Measurements from ENCODE around the gene ADAM12. TPM values are rescaled to one million over a fixed set of nuclear protein-coding genes. Genes with fewer than 3 reads are reported as not detected.

ADAM12 gene
- total RNA-seq, 1 donor from 2014 or later = 8.0 TPM

DNA sequence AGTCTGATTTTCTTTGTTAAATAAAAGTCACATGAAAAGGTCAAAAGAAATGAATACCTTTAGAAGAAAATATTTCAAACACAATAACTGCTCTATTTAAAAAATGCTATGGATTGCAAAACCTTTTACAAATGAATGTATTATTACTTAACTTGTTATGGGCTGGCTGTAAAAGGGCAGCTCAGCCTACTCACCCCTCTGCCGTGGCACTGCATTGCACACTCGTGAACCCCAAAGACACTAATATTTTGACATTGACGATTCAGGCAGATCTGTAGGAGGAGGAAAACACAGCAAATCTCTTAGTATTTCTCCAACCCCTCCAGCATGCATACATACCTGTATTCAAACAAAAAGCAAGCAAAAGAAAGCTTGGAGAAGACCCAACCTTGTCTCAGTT is 342.4 kb downstream of the ADAM12 start:
- H3F3A ChIP-seq (ENCODE audit: low read depth) = no peaks in the 10 kb centered on the region
- no peaks in the 10 kb centered on the region for H3K27me3 ChIP-seq
- Mint-ChIP-seq H3K27me3 (ENCODE audit: insufficient read depth, low read depth) (peaks cover 2% of the 10 kb centered on the region), H3K27ac (no peak overlapping the region), H3K9me3 (no peaks in the 10 kb centered on the region), H3K4me1 (peaks cover 22% of the 10 kb centered on the region), H3K4me3 (no peak overlapping the region), H3K36me3 (no peaks in the 10 kb centered on the region)
- H3K36me3 ChIP-seq = no peaks in the 10 kb centered on the region
- H3K27ac ChIP-seq = no peak overlapping the region
- no peak overlapping the region for H2AFZ ChIP-seq (replicated peaks)
- TF ChIP-seq EZH2 (IDR thresholded peaks at IDR 0.05) = no peak
- TF ChIP-seq EZH2phosphoT487 (IDR thresholded peaks at IDR 0.05) = no peak
- TF ChIP-seq, protein P1, sequence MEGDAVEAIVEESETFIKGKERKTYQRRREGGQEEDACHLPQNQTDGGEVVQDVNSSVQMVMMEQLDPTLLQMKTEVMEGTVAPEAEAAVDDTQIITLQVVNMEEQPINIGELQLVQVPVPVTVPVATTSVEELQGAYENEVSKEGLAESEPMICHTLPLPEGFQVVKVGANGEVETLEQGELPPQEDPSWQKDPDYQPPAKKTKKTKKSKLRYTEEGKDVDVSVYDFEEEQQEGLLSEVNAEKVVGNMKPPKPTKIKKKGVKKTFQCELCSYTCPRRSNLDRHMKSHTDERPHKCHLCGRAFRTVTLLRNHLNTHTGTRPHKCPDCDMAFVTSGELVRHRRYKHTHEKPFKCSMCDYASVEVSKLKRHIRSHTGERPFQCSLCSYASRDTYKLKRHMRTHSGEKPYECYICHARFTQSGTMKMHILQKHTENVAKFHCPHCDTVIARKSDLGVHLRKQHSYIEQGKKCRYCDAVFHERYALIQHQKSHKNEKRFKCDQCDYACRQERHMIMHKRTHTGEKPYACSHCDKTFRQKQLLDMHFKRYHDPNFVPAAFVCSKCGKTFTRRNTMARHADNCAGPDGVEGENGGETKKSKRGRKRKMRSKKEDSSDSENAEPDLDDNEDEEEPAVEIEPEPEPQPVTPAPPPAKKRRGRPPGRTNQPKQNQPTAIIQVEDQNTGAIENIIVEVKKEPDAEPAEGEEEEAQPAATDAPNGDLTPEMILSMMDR (IDR thresholded peaks at IDR 0.05) = no peak
- no peaks in the 10 kb centered on the region for H3K9me3 ChIP-seq (ENCODE audit: low read depth)
- H3K4me1 ChIP-seq = no peaks in the 10 kb centered on the region
- no peak overlapping the region for H3K4me3 ChIP-seq
- H3K9ac ChIP-seq = no peak overlapping the region
- no peak for DNase-seq (ENCODE audit: low spot score)
- H3K4me2 ChIP-seq = no peak overlapping the region
- H4K20me1 ChIP-seq (ENCODE audit: low read depth) = no peaks in the 10 kb centered on the region
- H3K79me2 ChIP-seq (ENCODE audit: low read depth) = no peaks in the 10 kb centered on the region

- no peaks in the 10 kb centered on the region for H3K27me3 ChIP-seq
- no peak overlapping the region for H3K9ac ChIP-seq
- no peak overlapping the region for H2AFZ ChIP-seq (replicated peaks)
- no peaks in the 10 kb centered on the region for H4K20me1 ChIP-seq (ENCODE audit: low read depth)
- no peaks in the 10 kb centered on the region for H3F3A ChIP-seq (ENCODE audit: low read depth)
- Mint-ChIP-seq H3K27me3 (ENCODE audit: insufficient read depth, low read depth) (peaks cover 2% of the 10 kb centered on the region), H3K4me1 (peaks cover 22% of the 10 kb centered on the region), H3K36me3 (no peaks in the 10 kb centered on the region), H3K4me3 (no peak overlapping the region), H3K27ac (no peak overlapping the region), H3K9me3 (no peaks in the 10 kb centered on the region)
- H3K9me3 ChIP-seq (ENCODE audit: low read depth) = no peaks in the 10 kb centered on the region
- H3K79me2 ChIP-seq (ENCODE audit: low read depth) = no peaks in the 10 kb centered on the region
- H3K36me3 ChIP-seq = no peaks in the 10 kb centered on the region
- DNase-seq (ENCODE audit: low spot score) = no peak
- TF ChIP-seq, protein P1 (IDR thresholded peaks at IDR 0.05) = no peak
- TF ChIP-seq EZH2phosphoT487 (IDR thresholded peaks at IDR 0.05) (no peak), EZH2 (IDR thresholded peaks at IDR 0.05) (no peak)
- H3K4me1 ChIP-seq = no peaks in the 10 kb centered on the region
- H3K4me2 ChIP-seq = no peak overlapping the region
- H3K4me3 ChIP-seq = no peak overlapping the region
- H3K27ac ChIP-seq = no peak overlapping the region
Measured at GRCh38 chr10:126043389-126043788, 344.9 kb downstream of the ADAM12 start.

DNA sequence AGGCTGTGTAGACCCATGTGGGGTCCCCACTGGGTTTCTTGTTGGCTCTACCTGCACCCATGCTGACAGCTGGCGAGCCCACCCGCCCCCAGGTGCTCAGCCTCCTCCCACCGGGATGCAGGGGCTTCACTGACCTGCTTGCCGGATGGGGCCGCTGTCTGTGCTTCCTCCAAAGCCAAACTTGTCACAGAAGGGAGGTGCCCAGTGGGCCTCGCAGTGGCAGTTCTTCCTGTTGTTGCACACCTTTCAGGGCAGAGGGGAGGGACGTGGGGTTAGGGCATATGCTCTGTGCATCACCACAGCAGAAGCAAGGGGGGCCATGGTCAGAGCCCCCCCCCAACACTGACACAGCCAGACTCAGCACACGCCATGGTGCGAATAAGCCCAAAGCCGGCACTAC is 345.4 kb downstream of the ADAM12 start:
- no peaks in the 10 kb centered on the region for H3K9me3 Mint-ChIP-seq
- H3K27ac ChIP-seq = no peak overlapping the region
- no peaks in the 10 kb centered on the region for H3K36me3 ChIP-seq
- no peaks in the 10 kb centered on the region for H3K36me3 Mint-ChIP-seq
- H3K4me1 ChIP-seq = no peaks in the 10 kb centered on the region
- H3K9me3 ChIP-seq (ENCODE audit: low read depth) = no peaks in the 10 kb centered on the region
- H2AFZ ChIP-seq (replicated peaks) = no peak overlapping the region
- H3K27me3 ChIP-seq = no peaks in the 10 kb centered on the region
- DNase-seq (ENCODE audit: low spot score) = no peak
- no peak overlapping the region for H3K9ac ChIP-seq
- H3K4me3 Mint-ChIP-seq = no peak overlapping the region
- H3K4me1 Mint-ChIP-seq = peaks cover 22% of the 10 kb centered on the region
- peaks cover 2% of the 10 kb centered on the region for H3K27me3 Mint-ChIP-seq (ENCODE audit: insufficient read depth, low read depth)
- no peak overlapping the region for H3K27ac Mint-ChIP-seq
- H3K79me2 ChIP-seq (ENCODE audit: low read depth) = no peaks in the 10 kb centered on the region
- TF ChIP-seq EZH2 (IDR thresholded peaks at IDR 0.05) (no peak), EZH2phosphoT487 (IDR thresholded peaks at IDR 0.05) (no peak)
- TF ChIP-seq, protein P1 (IDR thresholded peaks at IDR 0.05) = no peak
- no peaks in the 10 kb centered on the region for H4K20me1 ChIP-seq (ENCODE audit: low read depth)
- H3F3A ChIP-seq (ENCODE audit: low read depth) = no peaks in the 10 kb centered on the region
- no peak overlapping the region for H3K4me2 ChIP-seq
- H3K4me3 ChIP-seq = no peak overlapping the region
